SK-N-MC (cell line): Measurements from ENCODE around the gene ZNF850.
A peak's percentile ranks its signal among the peaks of the same experiment; 100 is the strongest.

Experiments used
- DNase-seq: peaks from one replicate; pipeline ENCODE4 v3.0.0-alpha.2; 2011; ENCODE audit warnings: low read depth, low spot score
- H3K27ac ChIP-seq: fragments of 200-600 bp; sonication (generic); 2 replicates; pipeline ENCODE4 v1.5.1; 2016; ENCODE audit warnings: mixed run types
- H3K36me3 ChIP-seq: fragments of 200-600 bp; sonication (generic); 2 replicates; pipeline ENCODE4 v1.6.1; 2017; ENCODE audit warnings: antibody characterized with exemption, low read length, mixed read lengths; ENCODE audit not compliant: insufficient read depth
- H3K4me3 ChIP-seq: fragments of 200-600 bp; sonication (generic); 2 replicates; pipeline ENCODE4 v1.5.1; 2016
- H3K9ac ChIP-seq: fragments of 200-600 bp; sonication (generic); 2 replicates; pipeline ENCODE4 v1.8.0; 2017; ENCODE audit warnings: mixed run types, mixed read lengths; ENCODE audit not compliant: insufficient read length
- H3K9me3 ChIP-seq: fragments of 200-600 bp; sonication (generic); 2 replicates; pipeline ENCODE4 v1.6.1; 2017; ENCODE audit warnings: low read depth, mild to moderate bottlenecking, antibody characterized with exemption, low read length, moderate library complexity, mixed read lengths
- EZH2 ChIP-seq: fragments of 200-600 bp; sonication (generic); IDR thresholded peaks from one replicate; pipeline ENCODE4 v1.6.1; 2017; ENCODE audit warnings: antibody characterized with exemption
- FOXP2 ChIP-seq: optimal IDR thresholded peaks from 2 replicates; pipeline ENCODE3; 2011; ENCODE audit warnings: mild to moderate bottlenecking, moderate library complexity; ENCODE audit not compliant: insufficient read depth; ENCODE audit errors: extremely low read length, control extremely low read depth
- POLR2AphosphoS5 ChIP-seq: IDR thresholded peaks from 2 replicates; pipeline ENCODE4 v1.6.1; 2012; ENCODE audit warnings: mild to moderate bottlenecking, low read depth, low read length, borderline replicate concordance

The ZNF850 gene

GRCh38 chr19:36719687-36720556 lies 52.7 kb downstream of the ZNF850 start:
- H3K4me3 ChIP-seq, result no peak overlapping the region
- no peak overlapping the region for H3K27ac ChIP-seq
- peaks cover 60% of the 10 kb centered on the region for H3K9me3 ChIP-seq
- peaks cover 73% of the 10 kb centered on the region for H3K36me3 ChIP-seq
- H3K9ac ChIP-seq, result no peak overlapping the region
- TF ChIP-seq FOXP2, result no peak
- DNase-seq, result no peak

- H3K36me3 ChIP-seq, result peaks cover 86% of the 10 kb centered on the region
- no peak for DNase-seq
- no peak overlapping the region for H3K27ac ChIP-seq
- H3K9me3 ChIP-seq, result peaks cover 59% of the 10 kb centered on the region
- H3K4me3 ChIP-seq, result no peak overlapping the region
- H3K9ac ChIP-seq, result no peak overlapping the region
- no peak for TF ChIP-seq EZH2
- no peak for TF ChIP-seq FOXP2
- TF ChIP-seq POLR2AphosphoS5, result no peak
Observed at GRCh38 chr19:36709423-36709822, 63.2 kb downstream of the ZNF850 start.

- no peak overlapping the region for H3K27ac ChIP-seq
- peaks cover 63% of the 10 kb centered on the region for H3K36me3 ChIP-seq
- TF ChIP-seq FOXP2 (no peak), POLR2AphosphoS5 (no peak), EZH2 (no peak)
- DNase-seq, result no peak
- no peak overlapping the region for H3K4me3 ChIP-seq
- H3K9me3 ChIP-seq, result peaks cover 42% of the 10 kb centered on the region
- H3K9ac ChIP-seq, result no peak overlapping the region
Observed at GRCh38 chr19:36707134-36707533, 65.5 kb downstream of the ZNF850 start.

DNA sequence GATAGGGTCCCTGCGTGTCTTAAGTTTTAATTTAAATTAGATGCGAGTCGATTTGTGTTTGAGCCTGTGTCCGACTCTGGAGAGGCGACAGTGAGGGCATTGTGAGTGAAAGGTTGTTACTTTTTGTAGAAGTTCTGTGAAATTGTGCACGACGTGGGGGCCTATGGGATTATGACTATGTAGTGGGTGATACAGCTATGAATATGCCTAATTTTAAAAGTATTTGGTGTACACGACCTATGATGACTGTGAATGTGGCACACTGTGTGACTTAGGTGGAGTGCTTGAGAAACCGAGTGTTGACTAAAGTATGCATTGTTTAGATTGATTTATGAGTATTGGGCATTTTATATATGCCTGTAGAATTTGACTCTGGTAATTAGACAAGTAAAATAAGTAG lies 84.5 kb downstream of the ZNF850 start:
- no peak for DNase-seq
- Histone ChIP-seq H3K36me3 (peaks cover 57% of the 10 kb centered on the region), H3K27ac (peak overlapping the region; percentile 55; the same call in 1 of the 2 replicates), H3K9ac (peak overlapping the region; percentile 95), H3K9me3 (peaks cover 20% of the 10 kb centered on the region), H3K4me3 (peak overlapping the region; percentile 91)
- no peak for TF ChIP-seq FOXP2
- no peak for TF ChIP-seq EZH2
- TF ChIP-seq POLR2AphosphoS5, result no peak

- peak within 1 kb of the TSS; percentile 95 for H3K9ac ChIP-seq
- peaks cover 51% of the 10 kb centered on the region for H3K36me3 ChIP-seq
- peak; percentile 73 for DNase-seq
- peak within 1 kb of the TSS; percentile 91 for H3K4me3 ChIP-seq
- H3K27ac ChIP-seq, result peak within 1 kb of the TSS; percentile 55; the same call in 1 of the 2 replicates
- peaks cover 16% of the 10 kb centered on the region for H3K9me3 ChIP-seq
- TF ChIP-seq EZH2, result no peak
- TF ChIP-seq POLR2AphosphoS5, result peak; percentile 93
- TF ChIP-seq FOXP2, result no peak
Observed at GRCh38 chr19:36687214-36688056, 85.2 kb downstream of the ZNF850 start, which contains the start of gene ZNF567. Gene ZNF567, plus strand, starts transcription at chr19:36687612. Its CDS starts 7,256 bp downstream, at chr19:36694868.

- Histone ChIP-seq H3K27ac (no peak overlapping the region), H3K9me3 (peaks cover 13% of the 10 kb centered on the region), H3K9ac (peak overlapping the region; percentile 83), H3K36me3 (peaks cover 42% of the 10 kb centered on the region), H3K4me3 (peak overlapping the region; percentile 91)
- no peak for TF ChIP-seq EZH2
- no peak for DNase-seq
Observed at GRCh38 chr19:36686365-36687213, 86.0 kb downstream of the ZNF850 start.

DNA sequence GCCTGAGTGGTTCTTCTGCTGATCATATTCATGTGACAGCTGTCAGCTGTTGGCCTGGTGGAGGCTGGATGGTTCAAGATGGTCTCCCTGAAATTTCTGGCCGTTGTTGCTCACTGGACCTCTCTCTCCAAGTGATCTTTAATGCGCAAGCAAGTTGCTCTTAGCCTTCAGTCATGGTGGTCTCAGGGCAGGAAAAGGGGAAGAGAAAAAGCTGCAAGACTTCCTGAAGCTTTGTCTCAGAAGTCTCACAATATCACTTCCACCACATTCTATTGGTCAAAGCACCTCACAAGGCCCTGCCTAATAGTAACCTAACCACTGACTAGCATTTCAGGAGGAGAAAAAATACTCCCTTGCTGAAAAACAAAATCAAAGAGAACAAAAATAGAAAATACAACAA lies 86.8 kb downstream of the ZNF850 start:
- Histone ChIP-seq H3K27ac (no peak overlapping the region), H3K9ac (no peak overlapping the region), H3K36me3 (peaks cover 35% of the 10 kb centered on the region), H3K4me3 (peak overlapping the region; percentile 91; the same call in 1 of the 2 replicates), H3K9me3 (peaks cover 8% of the 10 kb centered on the region; the same call in 1 of the 2 replicates)
- DNase-seq, result no peak
- TF ChIP-seq EZH2, result no peak
- TF ChIP-seq FOXP2, result no peak
- TF ChIP-seq POLR2AphosphoS5, result no peak
